Bronchus fibroblast of lung (primary cell): ENCODE results near the gene NADSYN1. TPM values are rescaled to one million over a fixed set of nuclear protein-coding genes. Genes with fewer than 3 reads are reported as not detected.

ENCODE experiments used
- total RNA-seq: library from RNA; depleted of rRNA; stranded (reverse); fragments of >200 nt; gene quantifications from 2 replicates; pipeline ENCODE4 v1.2.3, GENCODE V29; 2015

Gene NADSYN1
- total RNA-seq, result 41.2 and 42.4 TPM in 2 replicates

GRCh38 chr11:71453037-71453917 is at the start of gene NADSYN1:
TSS of gene NADSYN1 (plus strand) at chr11:71453203. CDS start at chr11:71453297, 94 bp downstream.

DNA sequence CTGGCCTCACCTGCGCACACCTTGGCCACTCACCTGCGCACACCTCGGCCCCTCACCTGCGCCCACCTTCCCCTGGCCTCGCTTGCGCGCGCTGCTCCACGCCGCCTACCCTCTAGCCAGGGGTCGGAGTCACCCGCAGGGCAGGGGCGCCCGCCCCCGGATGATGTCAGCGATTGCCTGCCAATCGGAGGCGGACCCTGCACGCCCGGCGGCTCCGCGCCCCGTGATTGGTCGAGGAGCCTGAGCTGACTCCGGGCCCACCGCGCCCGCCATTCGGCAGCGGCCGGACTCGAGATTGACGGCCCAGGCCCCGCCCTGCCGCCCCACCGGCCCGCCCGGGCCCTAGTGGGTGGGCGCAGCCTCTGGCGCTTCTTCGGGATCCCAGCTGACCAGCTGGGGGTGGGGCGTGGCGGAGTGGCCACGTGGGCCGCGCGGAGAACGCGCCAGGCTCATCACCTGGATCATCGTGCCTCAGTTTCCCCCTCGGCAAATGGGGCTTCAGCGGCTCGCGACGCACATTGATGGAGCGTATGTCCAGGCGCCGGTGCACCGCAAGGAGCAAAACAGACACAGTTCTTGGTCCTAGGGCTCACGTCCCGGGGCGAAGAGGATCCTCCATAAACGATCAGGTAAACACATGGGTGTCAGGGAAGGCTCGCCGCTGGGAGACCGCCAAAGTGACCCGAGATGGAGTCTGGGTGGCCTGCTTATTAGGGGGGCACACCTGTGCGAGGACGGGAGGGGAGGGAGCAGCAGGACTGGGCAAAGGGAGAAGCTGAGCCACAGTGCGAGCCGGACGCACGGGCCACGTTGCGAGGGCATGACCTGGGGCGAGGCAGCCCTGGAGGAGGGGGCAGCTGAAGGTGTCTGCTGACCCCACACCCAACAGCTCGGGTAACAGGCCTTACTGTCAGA is 4.5 kb upstream of the NADSYN1 start, which contains the start of gene DHCR7:
DHCR7 (minus strand) TSS at position 137 of the 915 bp plus-strand sequence. CDS start 3,441 bp downstream, outside the sequence.

DNA sequence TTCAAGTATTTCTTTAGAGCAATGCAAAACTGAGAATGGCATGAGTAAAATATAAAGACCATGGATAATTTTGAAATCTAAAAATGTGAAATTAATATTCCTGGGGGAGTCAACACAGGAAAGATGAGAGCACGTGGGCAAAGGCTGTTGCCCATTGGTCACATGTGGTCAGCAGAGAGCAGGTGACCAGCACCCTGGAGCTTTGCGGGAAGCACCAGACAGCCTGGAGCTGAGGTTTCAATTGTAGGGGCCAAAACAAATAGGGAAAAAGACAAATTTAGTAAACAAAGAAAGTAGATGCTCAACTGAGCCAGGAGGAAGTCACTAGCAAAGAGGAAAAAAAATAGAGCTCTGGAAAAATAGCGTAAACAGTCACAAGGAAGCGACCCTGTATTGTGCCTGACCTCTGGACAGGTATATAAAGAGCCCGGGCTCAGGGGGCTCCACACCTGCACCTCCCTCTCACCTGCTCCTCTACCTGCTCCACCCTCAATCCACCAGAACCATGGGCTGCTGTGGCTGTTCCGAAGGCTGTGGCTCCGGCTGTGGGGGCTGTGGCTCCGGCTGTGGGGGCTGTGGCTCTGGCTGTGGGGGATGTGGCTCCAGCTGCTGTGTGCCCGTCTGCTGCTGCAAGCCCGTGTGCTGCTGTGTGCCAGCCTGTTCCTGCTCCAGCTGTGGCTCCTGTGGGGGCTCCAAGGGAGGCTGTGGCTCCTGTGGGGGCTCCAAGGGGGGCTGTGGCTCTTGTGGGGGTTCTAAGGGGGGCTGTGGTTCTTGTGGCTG is 74.0 kb downstream of the NADSYN1 start, which contains the start of gene KRTAP5-7:
KRTAP5-7 (plus strand) TSS at position 472 of the 780 bp plus-strand sequence; CDS start at position 506, 34 bp downstream.

GRCh38 chr11:71537977-71538665 is 85.1 kb downstream of the NADSYN1 start, which contains the start of gene KRTAP5-8:
TSS of gene KRTAP5-8 (plus strand) at chr11:71538025. CDS start at chr11:71538056, 31 bp downstream.

DNA sequence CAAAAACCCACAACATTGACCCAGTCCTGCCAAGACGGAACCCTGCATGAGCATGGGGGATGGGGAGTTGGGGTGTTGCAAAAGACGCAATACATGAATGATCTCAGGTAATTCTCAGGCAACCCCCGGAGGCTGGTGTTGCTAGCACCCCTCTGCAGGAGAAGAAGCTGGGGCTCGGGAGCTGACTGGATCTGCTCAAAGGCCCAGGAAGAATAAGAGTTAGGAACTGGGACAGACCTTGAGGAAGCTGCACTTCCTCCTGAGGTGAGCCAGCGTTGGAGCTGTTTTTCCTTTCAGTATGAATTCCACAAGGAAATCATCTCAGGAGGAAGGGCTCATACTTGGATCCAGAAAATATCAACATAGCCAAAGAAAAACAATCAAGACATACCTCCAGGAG is 95.1 kb downstream of the NADSYN1 start, which contains the start of gene KRTAP5-9:
KRTAP5-9 (plus strand) TSS at position 301 of the 400 bp plus-strand sequence. CDS start 238 bp downstream, outside the sequence.

Other genes starting within 250 kb of the NADSYN1 start
- gene SHANK2, start 200.6 kb upstream of the NADSYN1 start, total RNA-seq, result 1.0 and 1.5 TPM in 2 replicates
- gene DHCR7, start 4.8 kb upstream of the NADSYN1 start, total RNA-seq, result 197 and 202 TPM in 2 replicates
- not detected in 2 replicates for gene KRTAP5-7, start 74.1 kb downstream of the NADSYN1 start, total RNA-seq
- not detected in 2 replicates for gene KRTAP5-8, start 84.8 kb downstream of the NADSYN1 start, total RNA-seq
- gene KRTAP5-9, start 95.2 kb downstream of the NADSYN1 start, total RNA-seq, result not detected in 2 replicates
- not detected in 2 replicates for gene KRTAP5-10, start 112.4 kb downstream of the NADSYN1 start, total RNA-seq
- not detected in 2 replicates for gene KRTAP5-11, start 129.7 kb downstream of the NADSYN1 start, total RNA-seq